SW480 (cell line): ENCODE results near the gene MRPS18B.

ENCODE experiments used
- DNase-seq: peaks from one replicate; pipeline ENCODE4 v3.0.0-alpha.2; 2016; ENCODE audit warnings: low spot score

The MRPS18B gene

DNA sequence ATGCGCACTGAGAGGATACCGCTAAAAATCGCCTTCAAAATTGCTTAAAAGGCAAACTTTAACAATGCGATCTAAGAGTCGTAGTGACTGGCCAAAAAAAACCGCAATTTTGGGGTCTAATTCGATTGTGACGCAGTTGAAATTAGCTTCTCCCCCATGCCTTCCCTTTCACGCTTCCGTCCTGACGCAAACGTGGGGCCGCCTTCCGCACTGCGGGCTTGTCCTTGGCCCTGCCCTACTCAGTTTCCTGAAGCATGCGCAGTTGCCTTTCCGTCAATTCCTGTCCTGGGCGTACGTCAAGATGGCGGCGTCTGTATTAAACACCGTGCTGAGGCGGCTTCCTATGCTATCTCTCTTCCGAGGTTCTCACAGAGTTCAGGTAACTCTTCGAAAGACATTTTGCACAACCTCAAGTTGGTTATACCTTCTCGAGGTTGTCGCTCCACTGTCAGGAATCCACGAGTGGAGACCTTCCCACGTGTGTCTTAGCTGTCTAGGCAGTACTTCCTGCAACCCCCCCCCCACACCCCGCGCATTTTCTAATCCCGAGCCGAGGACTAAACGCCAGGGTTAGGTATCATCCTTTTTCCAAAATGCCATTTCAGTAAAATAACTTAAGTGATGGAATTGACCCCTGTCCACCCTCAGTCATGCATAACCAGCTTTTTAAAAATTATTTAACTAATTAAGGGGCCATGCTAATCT is at the start of gene MRPS18B:
MRPS18B (plus strand) TSS at position 276 of the 705 bp plus-strand sequence; CDS start at position 302, 26 bp downstream.
- peak; percentile 95 for DNase-seq

DNA sequence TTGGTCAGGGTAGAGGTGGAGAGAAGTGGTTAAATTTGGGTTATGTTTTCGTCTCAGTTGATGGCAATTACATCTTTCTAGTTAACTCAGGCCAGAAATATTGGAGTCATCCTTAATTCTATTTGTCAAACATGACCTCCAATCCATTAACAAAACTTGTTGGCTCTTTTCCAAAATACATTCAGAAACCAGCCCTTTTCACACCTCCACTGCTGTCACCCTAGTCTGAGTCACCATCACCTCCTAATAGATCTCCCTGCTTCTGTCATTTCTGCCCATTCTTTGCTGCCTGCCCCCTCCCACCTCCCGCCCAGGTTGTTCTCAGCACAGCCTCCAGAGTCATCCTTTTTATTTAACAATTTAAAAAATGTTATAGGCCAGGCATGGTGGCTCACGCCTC is 49.4 kb upstream of the MRPS18B start:
- DNase-seq, result no peak

DNA sequence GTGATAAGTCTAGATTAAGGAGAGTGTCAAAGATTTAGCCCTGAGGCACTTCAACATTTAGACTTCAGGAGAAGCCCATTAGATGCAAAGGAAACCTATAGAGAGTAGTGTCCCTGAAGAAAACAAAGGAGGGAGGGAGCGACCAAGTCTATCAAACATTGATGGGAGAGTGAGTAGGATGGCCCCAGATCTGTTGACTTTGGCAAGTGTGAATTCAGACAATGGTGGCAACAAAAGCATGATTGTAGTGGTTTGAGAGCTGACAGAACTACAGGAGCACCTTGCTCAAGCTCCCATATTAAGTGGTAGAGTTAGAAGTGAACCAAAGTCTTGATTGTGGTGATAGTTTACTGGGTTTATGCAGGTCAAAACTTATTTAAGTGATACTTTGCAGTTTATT is 47.4 kb upstream of the MRPS18B start:
- no peak for DNase-seq

DNA sequence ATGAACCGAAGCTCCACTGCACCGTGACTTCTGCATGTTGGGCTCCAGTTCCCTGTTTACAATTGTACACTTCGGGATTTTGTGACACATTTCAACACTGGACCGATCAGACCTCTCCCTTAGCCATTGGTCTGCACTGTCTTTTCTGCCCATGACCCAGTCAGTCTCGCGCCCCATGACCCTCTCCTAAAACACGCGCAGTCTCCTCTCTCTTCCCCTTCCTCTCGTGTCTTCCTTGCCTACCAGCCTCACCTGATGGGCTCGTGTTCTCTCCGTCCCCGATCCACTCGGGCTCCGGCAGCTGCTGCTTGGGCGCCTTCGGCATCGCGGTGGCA is 46.9 kb upstream of the MRPS18B start:
- peak; percentile 16 for DNase-seq

DNA sequence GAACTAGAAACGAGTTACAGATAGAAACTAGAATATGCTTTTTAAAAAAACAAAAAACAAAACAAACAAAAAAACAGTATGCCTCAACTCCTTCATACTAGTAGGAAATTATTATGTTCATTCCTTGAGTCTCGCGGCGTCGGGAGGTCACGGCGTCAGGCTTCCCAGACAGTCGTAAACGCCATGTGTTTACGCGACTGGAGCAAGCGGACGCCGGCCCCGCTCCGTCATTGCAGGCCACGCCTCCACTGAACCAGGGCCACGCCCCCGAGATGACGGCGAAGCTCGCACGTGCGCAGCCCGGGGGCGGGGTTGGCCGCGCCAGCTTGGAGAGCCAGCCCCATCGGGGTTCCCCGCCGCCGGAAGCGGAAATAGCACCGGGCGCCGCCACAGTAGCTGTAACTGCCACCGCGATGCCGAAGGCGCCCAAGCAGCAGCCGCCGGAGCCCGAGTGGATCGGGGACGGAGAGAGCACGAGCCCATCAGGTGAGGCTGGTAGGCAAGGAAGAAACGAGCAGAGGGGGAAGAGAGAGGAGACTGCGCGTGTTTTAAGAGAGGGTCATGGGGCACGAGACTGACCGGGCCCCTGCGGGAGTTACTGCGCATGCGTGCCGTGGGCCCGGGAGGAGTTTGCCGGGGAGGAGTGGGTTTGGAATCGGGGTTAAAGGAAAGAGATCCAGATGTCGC is 46.4 kb upstream of the MRPS18B start, which contains the start of gene ABCF1:
ABCF1 (plus strand) TSS at position 368 of the 687 bp plus-strand sequence; CDS start at position 414, 46 bp downstream.
- DNase-seq, result peak; percentile 88

DNA sequence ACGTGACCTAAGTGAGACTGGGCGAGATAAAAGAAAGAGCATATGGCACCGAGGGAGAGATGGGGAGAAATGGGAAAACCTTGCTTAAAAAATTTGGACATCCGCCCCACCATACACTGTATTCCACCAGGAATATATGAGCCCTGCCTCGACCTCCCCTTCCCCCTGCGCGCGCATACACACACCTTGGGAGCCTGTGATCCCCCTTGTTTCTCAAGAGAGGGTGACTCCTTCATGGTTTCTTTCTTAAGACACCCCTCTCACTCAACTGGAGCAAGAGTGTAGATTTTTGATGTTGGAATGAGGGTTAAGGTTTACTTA is 45.9 kb upstream of the MRPS18B start:
- DNase-seq, result no peak

DNA sequence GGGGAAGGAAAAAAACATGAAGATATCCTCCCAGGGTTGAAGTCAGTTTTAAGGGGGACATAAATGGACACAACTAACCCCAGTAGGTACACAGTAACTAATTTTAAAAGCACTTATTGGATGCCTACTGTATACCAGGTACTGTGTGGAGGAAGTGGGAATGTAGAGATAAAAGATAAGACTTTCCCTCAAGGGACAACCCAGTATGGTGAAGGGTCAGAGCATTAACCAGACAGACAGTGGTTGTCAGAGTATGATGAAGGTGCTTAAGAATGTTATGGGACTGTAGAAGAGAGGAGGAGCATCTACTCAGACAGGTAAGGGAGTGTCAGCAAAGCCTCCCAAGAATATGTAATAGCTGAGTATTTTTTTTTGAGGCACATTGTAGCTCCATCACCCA is 45.5 kb upstream of the MRPS18B start:
- DNase-seq, result no peak

DNA sequence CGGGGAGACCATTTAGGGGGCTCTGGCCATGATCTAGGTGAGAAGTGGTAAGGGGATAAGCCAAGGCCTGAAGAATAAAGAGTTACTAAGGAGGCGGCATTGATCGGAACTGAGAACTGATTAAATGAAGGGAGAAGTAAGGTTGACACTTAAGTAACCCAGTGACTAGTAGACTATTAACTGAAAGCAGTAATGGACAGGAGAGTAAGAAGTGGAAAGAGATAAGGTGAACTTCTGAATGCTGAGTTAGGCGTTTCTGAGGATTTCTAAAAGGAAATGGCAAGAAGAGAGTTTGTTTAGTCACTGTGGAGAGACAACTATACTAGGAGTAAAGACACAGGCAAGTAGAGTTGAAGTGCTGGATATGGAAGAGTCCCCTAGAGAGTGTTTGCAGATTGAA is 44.5 kb upstream of the MRPS18B start:
- DNase-seq, result no peak

DNA sequence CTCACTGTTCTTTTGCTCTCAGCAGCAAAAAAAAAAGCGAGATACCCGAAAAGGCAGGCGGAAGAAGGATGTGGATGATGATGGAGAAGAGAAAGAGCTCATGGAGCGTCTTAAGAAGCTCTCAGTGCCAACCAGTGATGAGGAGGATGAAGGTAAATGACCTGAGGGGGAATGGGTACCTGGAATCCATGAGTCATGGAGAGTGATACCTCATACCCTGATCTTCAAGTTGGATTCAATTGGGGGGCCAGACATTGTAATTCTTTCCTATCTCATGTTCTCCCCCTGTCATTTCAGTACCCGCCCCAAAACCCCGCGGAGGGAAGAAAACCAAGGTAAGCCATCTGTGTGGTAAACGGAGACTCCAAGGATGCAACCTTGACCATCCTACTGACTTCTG is 39.6 kb upstream of the MRPS18B start:
- DNase-seq, result no peak

DNA sequence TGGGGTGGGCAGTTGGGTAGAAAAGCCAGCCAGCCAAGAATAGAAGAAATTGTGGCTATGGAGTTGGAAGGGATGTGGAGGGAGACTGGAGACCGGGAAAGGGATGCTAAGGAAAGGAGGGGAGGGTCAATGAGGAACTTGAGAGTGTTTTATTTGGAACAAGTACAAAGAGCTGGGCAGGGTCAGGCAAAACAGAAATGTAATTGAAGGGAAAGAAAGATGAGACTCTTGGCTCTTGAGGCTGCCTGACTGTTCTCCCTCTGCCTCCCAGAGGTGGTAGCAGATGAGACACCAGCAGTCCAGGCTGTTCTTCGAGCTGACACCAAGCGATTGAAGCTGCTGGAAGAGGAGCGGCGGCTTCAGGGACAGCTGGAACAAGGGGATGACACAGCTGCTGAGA is 33.7 kb upstream of the MRPS18B start:
- no peak for DNase-seq

DNA sequence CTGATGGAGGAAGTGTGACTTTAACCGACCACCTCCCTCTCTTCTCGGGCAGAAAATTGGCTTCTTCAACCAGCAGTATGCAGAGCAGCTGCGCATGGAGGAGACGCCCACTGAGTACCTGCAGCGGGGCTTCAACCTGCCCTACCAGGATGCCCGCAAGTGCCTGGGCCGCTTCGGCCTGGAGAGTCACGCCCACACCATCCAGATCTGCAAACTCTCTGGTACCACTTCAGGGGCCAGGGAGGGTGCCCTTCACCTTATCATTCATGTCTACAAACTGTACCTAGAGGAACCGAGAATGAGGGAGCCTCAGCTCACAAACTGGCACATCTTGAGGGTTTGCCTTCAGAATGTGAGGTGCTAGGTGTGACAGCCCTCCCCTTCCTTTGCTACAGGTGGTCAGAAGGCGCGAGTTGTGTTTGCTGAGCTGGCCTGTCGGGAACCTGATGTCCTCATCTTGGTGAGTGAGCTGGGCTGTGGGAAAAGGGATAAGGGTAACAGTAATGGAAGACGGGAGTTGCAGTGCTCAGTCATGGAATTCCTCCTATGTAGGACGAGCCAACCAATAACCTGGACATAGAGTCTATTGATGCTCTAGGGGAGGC is 27.8 kb upstream of the MRPS18B start:
- no peak for DNase-seq

DNA sequence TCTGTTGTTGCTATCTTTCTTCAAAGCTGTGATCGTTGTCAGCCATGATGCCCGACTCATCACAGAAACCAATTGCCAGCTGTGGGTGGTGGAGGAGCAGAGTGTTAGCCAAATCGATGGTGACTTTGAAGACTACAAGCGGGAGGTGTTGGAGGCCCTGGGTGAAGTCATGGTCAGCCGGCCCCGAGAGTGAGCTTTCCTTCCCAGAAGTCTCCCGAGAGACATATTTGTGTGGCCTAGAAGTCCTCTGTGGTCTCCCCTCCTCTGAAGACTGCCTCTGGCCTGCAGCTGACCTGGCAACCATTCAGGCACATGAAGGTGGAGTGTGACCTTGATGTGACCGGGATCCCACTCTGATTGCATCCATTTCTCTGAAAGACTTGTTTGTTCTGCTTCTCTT is 27.1 kb upstream of the MRPS18B start:
- no peak for DNase-seq

DNA sequence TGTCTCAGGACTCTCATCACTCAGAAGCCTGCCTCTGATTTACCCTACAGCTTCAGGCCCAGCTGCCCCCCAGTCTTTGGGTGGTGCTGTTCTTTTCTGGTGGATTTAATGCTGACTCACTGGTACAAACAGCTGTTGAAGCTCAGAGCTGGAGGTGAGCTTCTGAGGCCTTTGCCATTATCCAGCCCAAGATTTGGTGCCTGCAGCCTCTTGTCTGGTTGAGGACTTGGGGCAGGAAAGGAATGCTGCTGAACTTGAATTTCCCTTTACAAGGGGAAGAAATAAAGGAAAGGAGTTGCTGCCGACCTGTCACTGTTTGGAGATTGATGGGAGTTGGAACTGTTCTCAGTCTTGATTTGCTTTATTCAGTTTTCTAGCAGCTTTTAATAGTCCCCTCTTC is 26.6 kb upstream of the MRPS18B start:
- no peak for DNase-seq

DNA sequence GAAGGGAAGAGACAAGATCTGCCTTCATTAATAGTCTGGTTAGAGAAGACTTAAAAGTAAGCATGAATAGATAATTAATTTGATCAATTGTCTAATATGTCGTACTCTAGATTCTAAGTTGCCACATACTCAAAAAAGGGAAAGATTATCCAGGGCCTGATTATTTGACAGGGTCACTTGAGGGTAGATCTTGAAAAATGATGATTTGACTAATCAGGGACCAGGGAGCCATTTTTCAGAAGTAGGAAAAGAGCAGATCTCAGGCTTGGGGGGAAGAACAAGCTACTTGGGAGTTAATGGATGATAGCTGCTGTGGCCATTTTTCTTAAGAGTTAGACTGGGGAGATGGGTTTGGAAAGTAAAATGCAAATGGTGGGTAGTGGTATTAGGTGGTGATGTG is 25.4 kb upstream of the MRPS18B start:
- no peak for DNase-seq

DNA sequence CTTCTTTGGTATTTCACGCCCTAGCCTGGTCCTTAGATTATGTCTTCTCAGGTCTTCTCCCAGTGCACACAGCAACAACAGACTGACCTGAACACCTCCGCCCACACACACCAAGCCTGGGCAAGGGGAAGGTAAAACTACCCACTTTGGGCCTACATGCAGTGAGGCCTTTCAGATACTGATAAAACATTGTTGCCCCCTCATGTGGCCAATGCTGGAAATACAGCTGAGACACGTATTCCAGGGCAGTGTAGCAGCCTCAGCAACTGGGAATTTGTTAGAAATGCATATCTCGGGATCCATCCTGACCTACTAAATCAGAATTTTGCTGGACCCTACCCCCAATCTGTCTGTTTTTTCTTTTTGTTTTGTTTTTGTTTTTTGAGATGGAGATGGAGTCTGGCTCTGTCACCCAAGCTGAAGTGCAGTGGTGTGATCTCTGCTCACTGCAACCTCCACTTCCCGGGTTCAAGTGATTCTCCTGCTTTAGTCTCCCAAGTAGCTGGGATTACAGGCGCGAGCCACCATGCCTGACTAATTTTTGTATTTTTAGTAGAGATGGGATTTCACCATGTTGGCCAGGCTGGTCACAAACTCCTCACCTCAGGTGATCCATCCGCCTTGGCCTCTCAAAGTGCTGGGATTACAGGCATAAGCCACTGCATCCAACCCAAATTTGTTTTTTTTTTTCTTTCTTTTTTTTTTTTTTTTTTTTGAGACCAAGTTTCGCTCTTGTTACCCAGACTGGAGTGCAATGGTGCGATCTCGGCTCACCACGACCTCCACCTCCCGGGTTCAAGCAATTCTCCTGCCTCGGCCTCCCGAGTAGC is 20.1 kb upstream of the MRPS18B start:
- peak; percentile 64 for DNase-seq

DNA sequence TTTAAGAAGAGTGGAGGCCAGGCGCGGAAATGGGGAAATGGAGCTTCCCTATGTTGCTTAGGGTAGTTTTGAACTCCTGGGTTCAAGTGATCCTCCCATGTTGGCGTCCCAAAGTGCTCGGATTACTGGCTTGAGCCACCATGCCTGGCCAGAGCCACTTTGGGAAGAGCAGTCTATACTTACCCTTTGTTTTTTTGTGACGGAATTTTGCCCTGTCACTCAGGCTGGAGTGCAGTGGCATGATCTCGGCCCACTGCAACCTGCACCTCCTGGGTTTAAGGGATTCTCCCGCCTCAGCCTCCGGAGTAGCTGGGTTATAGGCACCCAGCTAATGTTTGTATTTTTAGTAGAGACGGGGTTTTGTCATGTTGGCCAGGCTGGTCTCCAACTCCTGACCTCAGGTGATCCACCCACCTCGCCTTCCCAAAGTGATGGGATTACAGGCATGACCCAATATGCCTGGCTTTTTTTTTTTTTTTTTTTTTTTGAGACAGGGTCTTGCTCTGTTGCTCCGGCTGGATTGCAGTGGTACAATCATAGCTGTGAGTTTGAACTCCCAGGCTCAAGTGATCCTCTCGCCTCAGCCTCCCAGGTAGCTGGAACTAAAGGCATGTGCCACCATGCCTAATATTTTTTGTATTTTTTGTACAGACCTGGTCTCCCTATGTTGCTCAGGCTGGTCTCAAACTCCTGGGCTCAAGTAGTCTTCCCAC is 18.6 kb upstream of the MRPS18B start:
- no peak for DNase-seq

DNA sequence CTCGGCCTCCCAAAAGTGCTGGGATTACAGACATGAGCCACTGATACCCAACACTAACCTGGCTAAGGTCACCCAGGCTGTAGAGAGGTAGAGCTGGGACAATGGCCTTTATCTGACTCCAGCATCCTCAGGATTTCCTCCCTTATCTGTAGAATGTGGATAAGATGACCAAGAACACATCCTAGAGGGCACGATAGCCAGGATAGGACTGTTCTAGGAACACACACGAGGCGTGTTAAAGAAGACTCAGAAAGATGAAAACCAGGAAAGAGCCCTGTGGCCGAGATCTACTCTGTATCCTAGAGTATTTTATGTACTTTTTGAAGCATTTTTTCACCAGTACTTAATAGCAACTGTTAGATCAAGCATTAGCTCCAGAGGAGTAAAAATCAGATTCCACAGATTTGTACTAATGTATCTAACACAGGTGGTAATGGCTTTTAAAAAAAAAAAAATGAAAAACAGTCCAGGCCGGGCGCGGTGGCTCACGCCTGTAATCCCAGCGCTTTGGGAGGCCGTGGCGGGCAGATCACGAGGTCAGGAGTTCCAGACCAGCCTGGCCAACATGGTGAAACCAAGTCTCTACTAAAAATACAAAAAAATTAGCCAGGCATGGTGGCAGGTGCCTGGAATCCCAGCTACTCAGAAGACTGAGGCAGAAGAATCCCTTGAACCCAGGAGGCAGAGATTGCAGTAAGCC is 17.9 kb upstream of the MRPS18B start:
- DNase-seq, result no peak

DNA sequence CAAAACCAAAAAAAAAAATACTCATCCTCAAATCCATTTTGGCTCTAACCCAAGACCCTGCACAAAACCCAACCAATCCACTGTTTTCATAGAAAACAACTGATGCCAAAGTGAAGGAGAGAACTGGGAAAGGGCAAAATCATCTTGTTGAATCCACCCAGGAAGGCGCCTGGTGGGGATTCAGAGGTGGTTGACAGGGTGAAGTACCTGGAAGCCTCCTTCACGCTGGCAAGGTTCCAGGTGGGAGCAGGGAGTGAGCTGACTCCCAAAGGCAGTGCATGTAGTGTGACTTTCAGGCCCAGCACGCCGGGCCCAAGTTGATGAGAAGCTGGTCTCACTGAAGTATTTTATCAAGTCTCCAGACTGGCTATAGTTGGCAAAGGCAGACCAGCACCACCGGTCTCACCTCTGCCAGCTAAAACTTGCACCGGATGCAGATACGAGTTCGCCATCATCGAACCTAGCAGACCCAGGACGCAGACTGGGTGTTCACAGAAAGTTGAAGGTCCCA is 17.1 kb upstream of the MRPS18B start:
- no peak for DNase-seq

DNA sequence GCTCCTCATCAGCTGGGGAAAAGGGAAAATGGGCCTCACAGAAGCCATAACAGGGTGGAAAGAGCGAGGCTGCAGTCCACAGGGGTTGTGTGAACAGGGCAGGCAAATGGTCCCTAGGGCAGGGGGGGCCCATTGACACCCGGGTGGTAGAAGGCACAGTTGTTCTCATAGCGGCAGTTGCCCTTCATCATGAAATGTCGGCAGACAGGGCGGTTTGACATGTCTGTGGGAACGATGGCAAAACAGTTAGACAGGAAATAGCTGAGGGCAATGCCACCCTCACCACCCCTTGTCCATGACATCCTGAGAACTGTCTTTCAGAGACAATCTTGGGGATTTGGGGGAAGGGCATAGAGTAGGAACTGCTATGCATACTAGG is 16.2 kb upstream of the MRPS18B start:
- DNase-seq, result no peak

DNA sequence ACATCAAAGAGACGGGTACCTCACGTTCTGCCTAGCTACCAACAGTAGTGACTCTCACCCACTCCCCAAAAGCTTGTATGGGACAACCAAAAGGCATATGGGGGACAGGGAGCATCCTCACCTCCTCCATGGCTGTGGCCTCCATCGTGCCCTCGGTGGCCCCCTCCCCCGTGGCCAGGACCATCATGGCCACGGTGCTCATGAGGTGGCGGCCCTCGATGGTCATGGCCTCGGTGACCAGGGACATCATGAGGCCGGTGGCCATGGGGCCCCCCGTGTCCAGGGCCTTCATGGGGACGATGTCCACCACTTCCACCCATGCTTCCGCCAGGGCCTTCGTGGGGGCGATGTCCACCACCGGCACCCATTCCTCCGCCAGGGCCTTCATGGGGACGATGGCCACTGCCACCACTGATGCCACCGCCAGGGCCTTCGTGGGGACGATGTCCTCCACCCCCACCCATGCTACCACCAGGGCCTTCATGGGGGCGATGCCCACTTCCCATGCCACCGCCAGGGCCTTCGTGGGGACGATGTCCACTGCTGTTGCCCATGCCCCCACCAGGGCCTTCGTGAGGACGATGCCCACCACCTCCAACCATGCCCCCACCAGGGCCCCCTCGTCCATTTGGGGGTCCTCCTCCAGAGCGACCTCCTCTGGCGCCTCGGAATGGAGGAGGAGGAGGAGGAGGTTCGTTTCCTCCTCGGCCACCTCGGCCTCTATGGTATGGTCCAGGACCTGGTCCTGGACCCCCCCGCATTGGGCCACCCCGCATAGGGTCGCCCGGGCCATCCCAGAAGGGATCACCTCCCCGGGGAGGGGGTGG is 15.6 kb upstream of the MRPS18B start:
- DNase-seq, result no peak
